ENCODE results near the gene ARHGAP31. TPM values are rescaled to one million over a fixed set of nuclear protein-coding genes. Genes with fewer than 3 reads are reported as not detected.
"Not testable (repeated sequence)": the region's sequence is repeated elsewhere in the genome, so short reads cannot be mapped to it uniquely, and the experiment has no call there.

Gene ARHGAP31
- polyA plus RNA-seq, 1 donor from 2014 or later: not detected

DNA sequence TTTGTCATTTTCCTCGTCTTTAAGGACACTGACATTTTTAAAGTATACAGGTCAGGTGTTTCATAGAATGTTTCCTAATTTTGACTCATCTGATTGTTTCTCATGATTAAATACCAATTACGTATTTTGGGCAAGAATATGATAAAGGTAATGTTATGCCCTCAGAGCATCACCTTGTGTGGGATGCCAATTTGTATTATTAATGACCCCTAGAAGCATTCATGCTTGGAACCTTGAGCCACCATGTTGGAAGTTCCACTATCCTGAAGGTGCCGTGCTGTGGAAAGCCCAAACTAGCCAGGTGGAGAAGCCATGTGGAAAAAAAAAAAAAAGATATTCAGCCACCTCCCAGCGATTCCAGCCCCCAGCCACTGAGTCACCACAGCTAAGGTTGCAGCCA, 34.4 kb upstream of the ARHGAP31 start:
- Histone ChIP-seq H3K27me3 (ENCODE audit: insufficient read depth, low read depth, low read length) (no peaks in the 10 kb centered on the region), H3K9me2 (ENCODE audit: insufficient read depth, low read length) (no peaks in the 10 kb centered on the region), H3F3A (ENCODE audit: insufficient read depth, low read length, poor library complexity, severe bottlenecking) (no peaks in the 10 kb centered on the region), H3K4me2 (ENCODE audit: low read length) (no peak overlapping the region), H3K27ac (ENCODE audit: low read length) (no peak overlapping the region), H3K9me3 (ENCODE audit: low read length) (no peaks in the 10 kb centered on the region), H2AFZ (ENCODE audit: low read depth, low read length) (no peak overlapping the region), H3K9ac (ENCODE audit: low read length) (no peak overlapping the region), H4K20me1 (ENCODE audit: insufficient read depth) (no peaks in the 10 kb centered on the region), H3K4me3 (ENCODE audit: low read length) (no peak overlapping the region), H3K79me2 (replicated peaks; ENCODE audit: insufficient read depth, low read length) (no peaks in the 10 kb centered on the region), H3K36me3 (ENCODE audit: insufficient read depth, low read length) (no peaks in the 10 kb centered on the region)
- no peak for TF ChIP-seq EZH2 (IDR thresholded peaks at IDR 0.05; ENCODE audit: borderline replicate concordance, insufficient read depth, low read length, poor library complexity, severe bottlenecking)
- TF ChIP-seq RAD21 (conservative IDR thresholded peaks at IDR 0.05): no peak

DNA sequence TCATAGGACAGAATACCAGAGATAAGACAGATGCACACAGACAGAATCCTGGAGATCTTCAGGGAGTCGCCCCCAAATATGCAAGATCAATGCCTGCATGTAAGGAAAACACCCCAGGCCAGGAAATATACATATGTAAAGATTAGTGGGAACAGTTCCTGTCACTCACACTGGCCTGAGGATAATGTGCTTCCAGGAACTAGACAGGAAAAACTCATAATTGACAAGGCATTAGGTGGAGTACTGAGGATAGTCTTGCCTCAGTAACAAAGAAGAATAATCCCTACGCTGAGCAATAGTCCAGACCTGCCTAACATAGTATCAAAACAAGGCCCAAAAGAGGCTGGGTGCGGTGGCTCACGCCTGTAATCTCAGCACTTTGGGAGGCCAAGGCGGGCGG, 33.1 kb upstream of the ARHGAP31 start:
- no peak overlapping the region for H3K4me2 ChIP-seq (ENCODE audit: low read length)
- TF ChIP-seq MXI1 (conservative IDR thresholded peaks at IDR 0.05; ENCODE audit: poor library complexity, severe bottlenecking): no peak
- TF ChIP-seq, protein P1, sequence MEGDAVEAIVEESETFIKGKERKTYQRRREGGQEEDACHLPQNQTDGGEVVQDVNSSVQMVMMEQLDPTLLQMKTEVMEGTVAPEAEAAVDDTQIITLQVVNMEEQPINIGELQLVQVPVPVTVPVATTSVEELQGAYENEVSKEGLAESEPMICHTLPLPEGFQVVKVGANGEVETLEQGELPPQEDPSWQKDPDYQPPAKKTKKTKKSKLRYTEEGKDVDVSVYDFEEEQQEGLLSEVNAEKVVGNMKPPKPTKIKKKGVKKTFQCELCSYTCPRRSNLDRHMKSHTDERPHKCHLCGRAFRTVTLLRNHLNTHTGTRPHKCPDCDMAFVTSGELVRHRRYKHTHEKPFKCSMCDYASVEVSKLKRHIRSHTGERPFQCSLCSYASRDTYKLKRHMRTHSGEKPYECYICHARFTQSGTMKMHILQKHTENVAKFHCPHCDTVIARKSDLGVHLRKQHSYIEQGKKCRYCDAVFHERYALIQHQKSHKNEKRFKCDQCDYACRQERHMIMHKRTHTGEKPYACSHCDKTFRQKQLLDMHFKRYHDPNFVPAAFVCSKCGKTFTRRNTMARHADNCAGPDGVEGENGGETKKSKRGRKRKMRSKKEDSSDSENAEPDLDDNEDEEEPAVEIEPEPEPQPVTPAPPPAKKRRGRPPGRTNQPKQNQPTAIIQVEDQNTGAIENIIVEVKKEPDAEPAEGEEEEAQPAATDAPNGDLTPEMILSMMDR (IDR thresholded peaks at IDR 0.05; ENCODE audit: poor library complexity, severe bottlenecking): no peak
- TF ChIP-seq EP300 (conservative IDR thresholded peaks at IDR 0.05; ENCODE audit: poor library complexity, severe bottlenecking): no peak
- TF ChIP-seq, protein P2, sequence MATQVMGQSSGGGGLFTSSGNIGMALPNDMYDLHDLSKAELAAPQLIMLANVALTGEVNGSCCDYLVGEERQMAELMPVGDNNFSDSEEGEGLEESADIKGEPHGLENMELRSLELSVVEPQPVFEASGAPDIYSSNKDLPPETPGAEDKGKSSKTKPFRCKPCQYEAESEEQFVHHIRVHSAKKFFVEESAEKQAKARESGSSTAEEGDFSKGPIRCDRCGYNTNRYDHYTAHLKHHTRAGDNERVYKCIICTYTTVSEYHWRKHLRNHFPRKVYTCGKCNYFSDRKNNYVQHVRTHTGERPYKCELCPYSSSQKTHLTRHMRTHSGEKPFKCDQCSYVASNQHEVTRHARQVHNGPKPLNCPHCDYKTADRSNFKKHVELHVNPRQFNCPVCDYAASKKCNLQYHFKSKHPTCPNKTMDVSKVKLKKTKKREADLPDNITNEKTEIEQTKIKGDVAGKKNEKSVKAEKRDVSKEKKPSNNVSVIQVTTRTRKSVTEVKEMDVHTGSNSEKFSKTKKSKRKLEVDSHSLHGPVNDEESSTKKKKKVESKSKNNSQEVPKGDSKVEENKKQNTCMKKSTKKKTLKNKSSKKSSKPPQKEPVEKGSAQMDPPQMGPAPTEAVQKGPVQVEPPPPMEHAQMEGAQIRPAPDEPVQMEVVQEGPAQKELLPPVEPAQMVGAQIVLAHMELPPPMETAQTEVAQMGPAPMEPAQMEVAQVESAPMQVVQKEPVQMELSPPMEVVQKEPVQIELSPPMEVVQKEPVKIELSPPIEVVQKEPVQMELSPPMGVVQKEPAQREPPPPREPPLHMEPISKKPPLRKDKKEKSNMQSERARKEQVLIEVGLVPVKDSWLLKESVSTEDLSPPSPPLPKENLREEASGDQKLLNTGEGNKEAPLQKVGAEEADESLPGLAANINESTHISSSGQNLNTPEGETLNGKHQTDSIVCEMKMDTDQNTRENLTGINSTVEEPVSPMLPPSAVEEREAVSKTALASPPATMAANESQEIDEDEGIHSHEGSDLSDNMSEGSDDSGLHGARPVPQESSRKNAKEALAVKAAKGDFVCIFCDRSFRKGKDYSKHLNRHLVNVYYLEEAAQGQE (IDR thresholded peaks at IDR 0.05; ENCODE audit: borderline replicate concordance): no peak
- TF ChIP-seq SMC3 (conservative IDR thresholded peaks at IDR 0.05; ENCODE audit: poor library complexity): no peak
- no peak for TF ChIP-seq EZH2 (IDR thresholded peaks at IDR 0.05; ENCODE audit: borderline replicate concordance, insufficient read depth, low read length, poor library complexity, severe bottlenecking)
- no peak for TF ChIP-seq POLR2AphosphoS5 (IDR thresholded peaks at IDR 0.05)
- no peak for TF ChIP-seq RAD21 (conservative IDR thresholded peaks at IDR 0.05)
- no peaks in the 10 kb centered on the region for H3K79me2 ChIP-seq (replicated peaks; ENCODE audit: insufficient read depth, low read length)
- H3K27ac ChIP-seq (ENCODE audit: low read length): no peak overlapping the region
- no peaks in the 10 kb centered on the region for H4K20me1 ChIP-seq (ENCODE audit: insufficient read depth)
- no peaks in the 10 kb centered on the region for H3K9me3 ChIP-seq (ENCODE audit: low read length)
- no peaks in the 10 kb centered on the region for H3F3A ChIP-seq (ENCODE audit: insufficient read depth, low read length, poor library complexity, severe bottlenecking)
- no peak overlapping the region for H3K4me3 ChIP-seq (ENCODE audit: low read length)
- no peak overlapping the region for H2AFZ ChIP-seq (ENCODE audit: low read depth, low read length)
- H3K9ac ChIP-seq (ENCODE audit: low read length): no peak overlapping the region
- no peaks in the 10 kb centered on the region for H3K27me3 ChIP-seq (ENCODE audit: insufficient read depth, low read depth, low read length)
- H3K9me2 ChIP-seq (ENCODE audit: insufficient read depth, low read length): no peaks in the 10 kb centered on the region
- no peaks in the 10 kb centered on the region for H3K36me3 ChIP-seq (ENCODE audit: insufficient read depth, low read length)

DNA sequence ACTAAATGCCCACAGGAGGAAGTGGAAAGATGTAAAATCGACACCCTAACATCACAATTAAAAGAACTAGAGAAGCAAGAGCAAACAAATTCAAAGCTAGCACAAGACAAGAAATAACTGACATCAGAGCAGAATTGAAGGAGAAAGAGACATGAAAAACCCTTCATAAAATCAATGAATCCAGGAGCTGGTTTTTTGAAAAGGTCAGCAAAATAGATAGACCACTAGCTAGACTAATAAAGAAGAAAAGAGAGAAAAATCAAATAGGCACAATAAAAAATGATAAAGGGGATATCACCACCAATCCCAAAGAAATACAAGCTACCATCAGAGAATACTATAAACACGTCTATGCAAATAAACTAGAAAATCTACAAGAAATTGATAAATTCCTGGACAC, 24.0 kb upstream of the ARHGAP31 start:
- H3K4me3 ChIP-seq (ENCODE audit: low read length); H2AFZ ChIP-seq (ENCODE audit: low read depth, low read length); H3K36me3 ChIP-seq (ENCODE audit: insufficient read depth, low read length); H3K27ac ChIP-seq (ENCODE audit: low read length); H3K27me3 ChIP-seq (ENCODE audit: insufficient read depth, low read depth, low read length); H3F3A ChIP-seq (ENCODE audit: insufficient read depth, low read length, poor library complexity, severe bottlenecking); H3K4me2 ChIP-seq (ENCODE audit: low read length); H3K9me2 ChIP-seq (ENCODE audit: insufficient read depth, low read length); H4K20me1 ChIP-seq (ENCODE audit: insufficient read depth); H3K9me3 ChIP-seq (ENCODE audit: low read length); H3K79me2 ChIP-seq (replicated peaks; ENCODE audit: insufficient read depth, low read length); H3K9ac ChIP-seq (ENCODE audit: low read length): not testable (repeated sequence)

All from neural cell (in vitro differentiated cells).